Epidermal melanocyte (primary cell): Measurements from ENCODE around the gene SLC10A6.

ENCODE experiments used
- DNase-seq: peaks from one replicate; pipeline ENCODE4 v3.0.0; 2011; ENCODE audit warnings: low spot score; ENCODE audit not compliant: insufficient read length

Gene SLC10A6

DNA sequence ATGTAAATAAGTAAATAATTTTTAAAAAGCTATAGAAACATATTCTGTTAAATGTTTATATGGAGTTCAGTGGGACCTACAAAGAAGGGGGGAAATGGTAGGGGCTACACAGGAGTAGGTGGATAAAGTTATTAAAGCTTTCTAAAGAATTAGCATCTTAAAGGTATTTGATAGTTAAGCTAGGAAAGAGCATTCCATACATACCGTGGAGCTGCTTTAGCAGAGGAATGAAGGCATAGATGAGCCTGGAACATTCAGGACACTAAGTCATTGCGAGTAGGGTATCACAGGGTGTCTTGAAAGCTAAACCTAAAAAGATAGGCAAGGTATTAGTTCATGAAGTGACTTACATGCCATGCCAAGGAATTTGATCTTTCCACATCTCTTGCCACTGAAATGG lies 60.4 kb downstream of the SLC10A6 start:
- DNase-seq = no peak

DNA sequence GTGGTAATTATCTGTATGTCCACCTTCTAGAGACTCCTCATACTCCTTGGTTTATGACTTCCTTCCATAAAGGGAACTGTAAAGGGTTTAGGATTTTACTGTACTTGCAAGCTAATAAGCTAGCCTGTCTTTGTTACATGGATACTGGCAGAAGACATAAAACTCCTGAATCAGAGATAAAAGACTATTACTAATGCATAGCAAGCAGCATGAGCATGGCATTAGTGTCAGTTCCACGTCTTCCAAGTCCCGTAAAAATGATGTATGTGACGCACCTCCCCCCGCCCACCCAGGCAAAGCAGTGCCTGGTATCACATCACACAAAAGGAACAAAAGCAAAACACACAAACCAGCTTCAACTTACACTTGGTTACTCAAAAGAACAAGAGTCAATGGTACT lies 71.0 kb downstream of the SLC10A6 start:
- DNase-seq = no peak

GRCh38 chr4:86775061-86775460 lies 74.1 kb downstream of the SLC10A6 start:
- DNase-seq = no peak
